ENCODE results near the gene APBB1IP. TPM values are rescaled to one million over a fixed set of nuclear protein-coding genes. Genes with fewer than 3 reads are reported as not detected.

The APBB1IP gene
- total and polyA plus RNA-seq, 11 donors: 0.81 to 19.6 (median 1.7) TPM

Other genes starting within 250 kb of the APBB1IP start
- not detected for gene GAD2, start 221.6 kb upstream of the APBB1IP start, total RNA-seq
- not detected for gene GAD2, start 221.6 kb upstream of the APBB1IP start, polyA plus RNA-seq

All from heart left ventricle (tissue), 11 donors.